GM12878 (cell line): ENCODE measurements around the gene BARHL1. TPM values are rescaled to one million over a fixed set of nuclear protein-coding genes. Genes with fewer than 3 reads are reported as not detected.
A peak's percentile ranks its signal among the peaks of the same experiment; 100 is the strongest.

Experiments
- ATAC-seq: fragments of 200-7000 bp; cut with Tn5 transposase; 3 replicates; pipeline ENCODE4 v1.9.1; 2020; ENCODE audit warnings: mild to moderate bottlenecking, moderate library complexity
- BruUV-seq: library from RNA; stranded (reverse); fragments of 400-500 nt; replicated peaks from 2 replicates; lab custom pipeline; 2021; lab: Mats Ljungman, UMichigan
- CTCF ChIA-PET: fragments of 300-600 bp; sonication (Branson Sonifier 250); formaldehyde crosslinking; extraction: SDS; loops from one replicate; lab custom pipeline; 2021; ENCODE audit warnings: inconsistent platforms; lab: Yijun Ruan, JAX
- POLR2A ChIA-PET: fragments of 350-600 bp; formaldehyde crosslinking; extraction: SDS; loops from one replicate; lab custom pipeline; 2021; ENCODE audit warnings: inconsistent platforms; lab: Charles Lee
- RAD21 ChIA-PET: fragments of 300-600 bp; sonication (Branson Sonifier 250); formaldehyde crosslinking; loops from one replicate; lab custom pipeline; 2023; ENCODE audit warnings: antibody characterized with exemption; ENCODE audit not compliant: unreplicated experiment; lab: Charles Lee
- SMC1A ChIA-PET: fragments of 300-600 bp; sonication (Branson Sonifier 250); formaldehyde crosslinking; loops from one replicate; lab custom pipeline; 2023; ENCODE audit not compliant: unreplicated experiment, uncharacterized antibody; lab: Charles Lee
- DNase-seq: peaks from one replicate; pipeline ENCODE4 v3.0.0-alpha.2; 2011; ENCODE audit warnings: low read depth, low spot score
- FAIRE-seq: peaks from 3 replicates; lab custom pipeline; 2011; peaks lifted over from hg19 to GRCh38; lab: Jason Lieb, UNC
- H2AFZ ChIP-seq: 2 replicates; pipeline ENCODE4 v1.6.0; 2011; ENCODE audit warnings: low read depth, low read length, control low read depth; ENCODE audit not compliant: control insufficient read depth
- H3K27ac ChIP-seq: 2 replicates; pipeline ENCODE4 v1.5.1; 2011; ENCODE audit warnings: control low read depth; ENCODE audit not compliant: control insufficient read depth, insufficient read depth
- H3K27me3 ChIP-seq, 2 experiments: replicated peaks in 1 of 2; 2 replicates each; pipeline versions ENCODE4 v1.6.0 to v1.6.1; 2011; ENCODE audit warnings: low read length in 1 of 2; ENCODE audit not compliant: control insufficient read depth in 2 of 2, insufficient read depth in 2 of 2
- H3K36me3 ChIP-seq, 2 experiments: 2 replicates each; pipeline ENCODE4 v1.5.1; 2011; ENCODE audit warnings: low read length in 1 of 2; ENCODE audit not compliant: control insufficient read depth in 2 of 2, insufficient read depth in 2 of 2
- H3K4me1 ChIP-seq: 2 replicates; pipeline ENCODE4 v1.6.1; 2011; ENCODE audit warnings: mild to moderate bottlenecking, low read length, moderate library complexity, mixed read lengths; ENCODE audit not compliant: control insufficient read depth, insufficient read depth
- H3K4me2 ChIP-seq: 2 replicates; pipeline ENCODE4 v1.6.0; 2011; ENCODE audit warnings: control low read depth; ENCODE audit not compliant: control insufficient read depth, insufficient read depth
- H3K4me3 ChIP-seq: fragments of 200-600 bp; sonication (generic); 2 replicates; pipeline ENCODE4 v1.5.1; 2016
- H3K79me2 ChIP-seq: 2 replicates; pipeline ENCODE4 v1.6.0; 2011; ENCODE audit warnings: low read length; ENCODE audit not compliant: control insufficient read depth, insufficient read depth
- H3K9ac ChIP-seq: 2 replicates; pipeline ENCODE4 v1.8.0; 2011; ENCODE audit warnings: low read length, control low read depth, mixed read lengths; ENCODE audit not compliant: control insufficient read depth, insufficient read depth
- H3K9me3 ChIP-seq: replicated peaks from 3 replicates; pipeline ENCODE4 v1.5.1; 2011; ENCODE audit warnings: mild to moderate bottlenecking, low read length; ENCODE audit not compliant: control insufficient read depth, insufficient read depth
- H4K20me1 ChIP-seq: 2 replicates; pipeline ENCODE4 v1.6.0; 2011; ENCODE audit not compliant: control insufficient read depth, insufficient read depth
- CTCF ChIP-seq, 3 experiments: IDR thresholded peaks in 2 of 3; conservative IDR thresholded peaks in 1 of 3; 2 replicates each; pipeline ENCODE4 v1.5.1; 2011; ENCODE audit warnings: low read depth in 3 of 3, low read length in 3 of 3, mild to moderate bottlenecking in 3 of 3, control low read depth in 2 of 3, moderate library complexity in 2 of 3, inconsistent platforms in 1 of 3, mixed read lengths in 1 of 3; ENCODE audit not compliant: control insufficient read depth in 2 of 3, insufficient read depth in 1 of 3; ENCODE audit errors: extremely low read depth in 1 of 3
- WGBS: methylation state at CpG from one replicate; pipeline ENCODE4 v1.1.6; 2016; ENCODE audit warnings: low lambda C conversion rate; ENCODE audit not compliant: insufficient replicate concordance, insufficient coverage; ENCODE audit errors: missing lambda C conversion rate; 5-methylcytosine and 5-hydroxymethylcytosine counted together
- in situ Hi-C: fragments of 300-500 bp; cut with MboI; formaldehyde crosslinking; loops from 9 replicates; pipeline ENCODE4 v1.14.3; 2018; ENCODE audit warnings: mixed read lengths
- intact Hi-C: fragments of 100-400 bp; cut with micrococcal nuclease; formaldehyde crosslinking; loops from one replicate; pipeline ENCODE4 v1.14.2; 2022; ENCODE audit not compliant: unreplicated experiment
- polyA plus RNA-seq, 11 experiments: library from polyadenylated mRNA; depleted of rRNA in 4 of 11; unstranded in 6 of 11; stranded (reverse) in 5 of 11; fragments of >200 nt; fragmentation: Nextera tagmentation in 4 of 11; fragmentation: Illumina TruSeq in 1 of 11; extraction: Ambion mirVana in 4 of 11; extraction: Trizol in 1 of 11; gene quantifications; 1 replicate in 1 of 11; 2 replicates in 10 of 11; pipeline versions ENCODE4 v1.2.1 to v1.2.3, GENCODE V29; 2011 to 2016; ENCODE audit warnings: inconsistent platforms in 2 of 11, missing spikeins in 2 of 11, low read depth in 1 of 11
- total RNA-seq, 4 experiments: library from RNA; depleted of rRNA in 3 of 4; stranded (reverse); fragments of >200 nt in 3 of 4; fragmentation: Illumina TruSeq in 1 of 4; extraction: Trizol in 1 of 4; gene quantifications; 2 replicates each; pipeline versions ENCODE4 v1.2.1 to v1.2.3, GENCODE V29; 2013 to 2021
- TF ChIP-seq, protein P1 (sequence below): IDR thresholded peaks from 2 replicates; pipeline ENCODE4 v1.6.1; 2012; ENCODE audit warnings: low read depth, low read length, improper control_type of control experiment

Gene BARHL1
- total and polyA plus RNA-seq, 10 of the 15 experiments (the other 5 are each of a cell fraction or from before 2014, with no cell fraction given) = not detected

- CTCF ChIA-PET = no interaction called here
- DNase-seq (no peak), ATAC-seq (no peak), FAIRE-seq (no peak)
- SMC1A ChIA-PET = no interaction called here
- BruUV-seq = no TSS peak
- TF ChIP-seq, protein P1, sequence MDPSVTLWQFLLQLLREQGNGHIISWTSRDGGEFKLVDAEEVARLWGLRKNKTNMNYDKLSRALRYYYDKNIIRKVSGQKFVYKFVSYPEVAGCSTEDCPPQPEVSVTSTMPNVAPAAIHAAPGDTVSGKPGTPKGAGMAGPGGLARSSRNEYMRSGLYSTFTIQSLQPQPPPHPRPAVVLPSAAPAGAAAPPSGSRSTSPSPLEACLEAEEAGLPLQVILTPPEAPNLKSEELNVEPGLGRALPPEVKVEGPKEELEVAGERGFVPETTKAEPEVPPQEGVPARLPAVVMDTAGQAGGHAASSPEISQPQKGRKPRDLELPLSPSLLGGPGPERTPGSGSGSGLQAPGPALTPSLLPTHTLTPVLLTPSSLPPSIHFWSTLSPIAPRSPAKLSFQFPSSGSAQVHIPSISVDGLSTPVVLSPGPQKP = no peak
- TF ChIP-seq CTCF (IDR thresholded peaks at IDR 0.05 in 2 of 3, conservative IDR thresholded peaks at IDR 0.05 in 1 of 3; ENCODE audit: control insufficient read depth in 2 of 3, extremely low read depth in 1 of 3, insufficient read depth in 1 of 3, low read depth in 3 of 3, low read length in 3 of 3) = peak in 2 of 3 experiments; percentile 31 to 39; a peak in 3 of 6 replicates
- POLR2A ChIA-PET = no interaction called here
- Histone ChIP-seq H2AFZ (no peak overlapping the region), H3K27me3 (peaks cover 0 to 3% of the 10 kb centered on the region in 2 experiments; a peak in 3 of 4 replicates), H3K4me2 (no peak overlapping the region), H3K4me1 (no peaks in the 10 kb centered on the region), H3K79me2 (no peaks in the 10 kb centered on the region), H3K4me3 (no peak overlapping the region), H3K36me3 (no peaks in the 10 kb centered on the region), H3K27ac (no peak overlapping the region), H4K20me1 (no peaks in the 10 kb centered on the region), H3K9ac (no peak overlapping the region), H3K9me3 (no peaks in the 10 kb centered on the region)
- intact Hi-C loops (no loop called here), in situ Hi-C loops (no loop called here)
- RAD21 ChIA-PET = no interaction called here
- 7% methylated on average over 27 of the region's 27 CpGs for WGBS
These were observed 36.0 kb upstream of the BARHL1 start for GRCh38 chr9:132546148-132547051.
